Measurements from ENCODE around the gene OR6M1. TPM values are rescaled to one million over a fixed set of nuclear protein-coding genes. Genes with fewer than 3 reads are reported as not detected.

Gene OR6M1
- total RNA-seq, 2 experiments from 2014 or later, result not detected

DNA sequence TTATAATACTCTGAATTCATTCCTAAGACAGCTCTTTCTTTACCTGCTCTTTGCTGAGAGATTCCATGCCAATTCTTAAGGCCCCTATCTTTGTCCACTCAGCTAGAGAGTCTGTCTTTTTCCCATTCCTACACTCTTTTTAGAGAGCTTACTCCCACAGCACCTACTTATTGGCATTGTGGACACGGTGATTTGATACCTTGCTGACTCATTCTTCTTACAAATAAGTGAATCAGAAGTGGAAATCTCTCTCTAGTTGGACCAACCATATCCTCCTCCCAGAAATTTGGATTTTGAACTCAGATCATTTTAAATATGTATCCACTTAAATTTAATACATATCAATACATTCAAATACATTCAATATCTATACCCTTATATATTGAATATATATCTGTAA, 32.5 kb upstream of the OR6M1 start:
- BruUV-seq (replicated peaks), result no TSS peak
- H3K4me1 ChIP-seq (ENCODE audit: insufficient read depth, low read length, poor library complexity, severe bottlenecking), result no peaks in the 10 kb centered on the region
- no peaks in the 10 kb centered on the region for H3K9me3 ChIP-seq (ENCODE audit: low read length)
- H3K4me3 ChIP-seq (ENCODE audit: low read depth, low read length, poor library complexity, severe bottlenecking), result no peak overlapping the region
- no peaks in the 10 kb centered on the region for H3K79me2 ChIP-seq (ENCODE audit: insufficient read depth, low read depth, low read length)
- POLR2A ChIA-PET, result no interaction called here
- H3K9me2 ChIP-seq (ENCODE audit: insufficient read depth, low read length), result no peaks in the 10 kb centered on the region
- CTCF ChIA-PET (ENCODE audit: unreplicated experiment), result no interaction called here
- H3K27ac ChIP-seq (ENCODE audit: low read depth, low read length, poor library complexity, severe bottlenecking), result no peak overlapping the region
- H4K20me1 ChIP-seq (ENCODE audit: insufficient read depth, low read length), result no peaks in the 10 kb centered on the region
- intact Hi-C loops (cut with micrococcal nuclease; ENCODE audit: unreplicated experiment), result no loop called here
- no peaks in the 10 kb centered on the region for H3K36me3 ChIP-seq (ENCODE audit: insufficient read depth, low read length)
- no peak overlapping the region for H3K4me2 ChIP-seq (ENCODE audit: low read length)
- DNase-seq (ENCODE audit: low spot score), result no peak
- no peak overlapping the region for H2AFZ ChIP-seq (ENCODE audit: low read length)
- no peak for TF ChIP-seq EZH2phosphoT487 (IDR thresholded peaks at IDR 0.05; ENCODE audit: borderline replicate concordance, low read depth, low read length)
- TF ChIP-seq, protein P1, sequence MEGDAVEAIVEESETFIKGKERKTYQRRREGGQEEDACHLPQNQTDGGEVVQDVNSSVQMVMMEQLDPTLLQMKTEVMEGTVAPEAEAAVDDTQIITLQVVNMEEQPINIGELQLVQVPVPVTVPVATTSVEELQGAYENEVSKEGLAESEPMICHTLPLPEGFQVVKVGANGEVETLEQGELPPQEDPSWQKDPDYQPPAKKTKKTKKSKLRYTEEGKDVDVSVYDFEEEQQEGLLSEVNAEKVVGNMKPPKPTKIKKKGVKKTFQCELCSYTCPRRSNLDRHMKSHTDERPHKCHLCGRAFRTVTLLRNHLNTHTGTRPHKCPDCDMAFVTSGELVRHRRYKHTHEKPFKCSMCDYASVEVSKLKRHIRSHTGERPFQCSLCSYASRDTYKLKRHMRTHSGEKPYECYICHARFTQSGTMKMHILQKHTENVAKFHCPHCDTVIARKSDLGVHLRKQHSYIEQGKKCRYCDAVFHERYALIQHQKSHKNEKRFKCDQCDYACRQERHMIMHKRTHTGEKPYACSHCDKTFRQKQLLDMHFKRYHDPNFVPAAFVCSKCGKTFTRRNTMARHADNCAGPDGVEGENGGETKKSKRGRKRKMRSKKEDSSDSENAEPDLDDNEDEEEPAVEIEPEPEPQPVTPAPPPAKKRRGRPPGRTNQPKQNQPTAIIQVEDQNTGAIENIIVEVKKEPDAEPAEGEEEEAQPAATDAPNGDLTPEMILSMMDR (conservative IDR thresholded peaks at IDR 0.05; ENCODE audit: low read length), result no peak

DNA sequence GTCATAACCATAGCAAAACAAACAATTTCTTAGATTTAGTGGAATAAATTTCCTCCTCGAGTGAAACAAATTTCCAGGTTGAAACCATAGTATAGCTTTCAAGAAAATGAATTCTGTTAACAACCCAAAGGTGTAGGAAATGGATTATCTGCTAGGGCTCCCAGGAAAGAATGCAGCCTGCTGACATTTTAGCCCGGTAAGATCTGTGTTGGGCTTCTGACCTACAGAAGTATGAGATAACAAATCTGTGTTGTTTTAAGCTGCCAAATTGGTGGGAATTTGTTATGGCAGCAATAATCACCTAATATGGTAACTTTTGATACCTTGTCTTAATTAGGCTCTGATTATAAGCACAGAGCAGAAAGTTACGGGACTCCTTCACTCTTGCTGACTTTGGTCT, 32.0 kb upstream of the OR6M1 start:
- intact Hi-C loops (cut with micrococcal nuclease; ENCODE audit: unreplicated experiment), result no loop called here
- no peak overlapping the region for H3K4me2 ChIP-seq (ENCODE audit: low read length)
- CTCF ChIA-PET (ENCODE audit: unreplicated experiment), result no interaction called here

DNA sequence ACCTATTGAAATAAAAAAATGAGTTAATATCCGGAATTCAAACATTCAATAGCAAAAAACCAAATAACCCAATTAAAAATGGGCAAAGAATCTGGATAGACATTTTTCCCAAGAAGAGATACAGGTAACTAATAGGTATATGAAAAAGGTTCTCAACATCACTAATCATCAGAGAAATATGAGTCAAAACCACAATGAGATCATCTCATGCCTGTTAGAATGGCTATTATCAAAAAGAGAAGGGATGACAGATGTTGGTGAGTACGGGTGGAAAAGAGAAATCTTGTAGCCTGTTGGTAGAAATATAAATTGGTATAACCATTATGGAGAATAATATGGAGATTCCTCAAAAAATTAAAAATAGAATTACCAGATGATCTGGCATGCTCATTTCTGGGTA, 26.9 kb upstream of the OR6M1 start:
- intact Hi-C loops (cut with micrococcal nuclease; ENCODE audit: unreplicated experiment), result no loop called here
- Histone ChIP-seq H3K36me3 (ENCODE audit: insufficient read depth, low read length) (no peaks in the 10 kb centered on the region), H3K9me2 (ENCODE audit: insufficient read depth, low read length) (no peaks in the 10 kb centered on the region), H3K4me1 (ENCODE audit: insufficient read depth, low read length, poor library complexity, severe bottlenecking) (no peaks in the 10 kb centered on the region), H3K4me3 (ENCODE audit: low read depth, low read length, poor library complexity, severe bottlenecking) (no peak overlapping the region), H3K4me2 (ENCODE audit: low read length) (no peak overlapping the region), H3K9me3 (ENCODE audit: low read length) (no peaks in the 10 kb centered on the region), H3K79me2 (ENCODE audit: insufficient read depth, low read depth, low read length) (no peaks in the 10 kb centered on the region), H3K27ac (ENCODE audit: low read depth, low read length, poor library complexity, severe bottlenecking) (no peak overlapping the region), H4K20me1 (ENCODE audit: insufficient read depth, low read length) (no peaks in the 10 kb centered on the region), H2AFZ (ENCODE audit: low read length) (no peak overlapping the region)
- ChIA-PET POLR2A (no interaction called here), CTCF (ENCODE audit: unreplicated experiment) (no interaction called here)
- DNase-seq (ENCODE audit: low spot score), result no peak
- no peak for TF ChIP-seq EZH2phosphoT487 (IDR thresholded peaks at IDR 0.05; ENCODE audit: borderline replicate concordance, low read depth, low read length)
- TF ChIP-seq, protein P1 (conservative IDR thresholded peaks at IDR 0.05; ENCODE audit: low read length), result no peak
- BruUV-seq (replicated peaks), result no TSS peak

More for the DNA sequence above, 32.0 kb upstream of the OR6M1 start:
- TF ChIP-seq, protein P1 (conservative IDR thresholded peaks at IDR 0.05; ENCODE audit: low read length), result no peak
- no peak for TF ChIP-seq EZH2phosphoT487 (IDR thresholded peaks at IDR 0.05; ENCODE audit: borderline replicate concordance, low read depth, low read length)
- H4K20me1 ChIP-seq (ENCODE audit: insufficient read depth, low read length), result no peaks in the 10 kb centered on the region
- no peak overlapping the region for H2AFZ ChIP-seq (ENCODE audit: low read length)
- H3K9me3 ChIP-seq (ENCODE audit: low read length), result no peaks in the 10 kb centered on the region
- H3K79me2 ChIP-seq (ENCODE audit: insufficient read depth, low read depth, low read length), result no peaks in the 10 kb centered on the region
- POLR2A ChIA-PET, result no interaction called here
- H3K36me3 ChIP-seq (ENCODE audit: insufficient read depth, low read length), result no peaks in the 10 kb centered on the region
- DNase-seq (ENCODE audit: low spot score), result no peak
- no peak overlapping the region for H3K27ac ChIP-seq (ENCODE audit: low read depth, low read length, poor library complexity, severe bottlenecking)
- H3K9me2 ChIP-seq (ENCODE audit: insufficient read depth, low read length), result no peaks in the 10 kb centered on the region
- no peak overlapping the region for H3K4me3 ChIP-seq (ENCODE audit: low read depth, low read length, poor library complexity, severe bottlenecking)
- no TSS peak for BruUV-seq (replicated peaks)
- no peaks in the 10 kb centered on the region for H3K4me1 ChIP-seq (ENCODE audit: insufficient read depth, low read length, poor library complexity, severe bottlenecking)

All from OCI-LY7 (cell line).